HG02885 (cell line): ENCODE data around the gene CAPN14.
"Not testable (repeated sequence)": the region's sequence is repeated elsewhere in the genome, so short reads cannot be mapped to it uniquely, and the experiment has no call there.

ENCODE experiments used
- ATAC-seq: cut with Tn5 transposase; IDR thresholded peaks from one replicate; pipeline ENCODE4 v1.9.1; 2021; ENCODE audit warnings: mild to moderate bottlenecking; ENCODE audit not compliant: unreplicated experiment, poor library complexity

CAPN14 gene

GRCh38 chr2:31202041-31202440 lies 15.3 kb downstream of the CAPN14 start:
- ATAC-seq, result no peak

- ATAC-seq, result no peak
These were observed 16.3 kb downstream of the CAPN14 start for GRCh38 chr2:31200972-31201371.

DNA sequence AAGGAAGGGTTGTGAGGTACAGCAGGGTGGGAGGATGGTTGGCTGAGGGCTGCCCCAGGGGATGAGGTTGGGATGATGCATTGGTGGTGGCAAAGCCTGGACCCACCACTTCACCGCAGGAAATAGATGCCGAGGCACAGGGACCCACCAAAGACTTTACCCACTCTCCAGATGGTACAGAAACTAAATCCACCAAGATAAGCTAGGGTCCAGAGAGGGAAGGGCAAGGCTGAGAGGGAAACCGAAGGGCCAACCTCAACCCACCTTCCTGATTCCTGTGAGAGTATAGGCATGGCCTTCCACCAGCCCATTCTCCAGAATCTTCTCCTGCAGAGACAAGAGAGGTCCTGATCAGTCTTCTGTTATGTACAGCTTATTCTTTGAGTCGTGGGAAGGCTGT lies 18.1 kb downstream of the CAPN14 start:
- no peak for ATAC-seq

DNA sequence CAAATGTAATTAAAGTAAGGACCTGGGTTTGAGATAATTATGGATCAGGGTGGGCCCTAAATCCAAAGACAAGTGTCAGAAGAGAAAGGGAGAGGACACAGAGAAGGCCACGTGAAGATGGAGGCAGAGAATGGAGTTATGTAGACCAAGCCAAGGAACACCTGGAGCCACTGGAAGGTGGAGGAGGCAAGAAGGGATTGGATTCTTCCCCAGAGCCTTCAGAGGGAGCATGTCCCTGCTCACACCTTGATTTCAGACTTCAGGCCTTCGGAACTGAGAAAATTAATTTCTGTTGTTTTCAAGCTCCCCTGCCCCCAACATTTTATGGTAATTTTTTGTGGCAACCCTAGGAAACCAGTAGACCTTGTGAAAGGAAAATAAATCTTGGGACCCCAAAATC lies 19.6 kb downstream of the CAPN14 start:
- ATAC-seq, result no peak

DNA sequence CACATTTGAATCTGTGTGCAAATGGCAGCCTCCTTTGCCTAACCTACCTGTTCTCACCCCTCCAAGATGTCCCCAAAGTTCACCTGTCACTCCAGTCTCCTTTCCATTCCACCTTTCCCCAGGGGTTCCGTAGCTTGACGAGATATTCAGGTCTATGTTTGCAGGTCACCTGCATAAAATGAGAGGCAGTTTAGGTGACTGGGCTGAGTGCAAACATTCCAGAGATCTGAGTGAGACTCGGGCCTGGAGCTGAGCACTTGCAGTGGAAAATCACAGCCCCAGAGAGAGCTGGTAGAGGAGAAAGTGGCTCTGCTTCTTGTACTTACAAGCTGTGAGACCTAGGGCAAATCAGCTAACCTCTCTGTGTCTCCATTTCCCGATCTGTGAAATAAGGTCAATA lies 20.1 kb downstream of the CAPN14 start:
- ATAC-seq, result no peak

GRCh38 chr2:31196622-31197021 lies 20.7 kb downstream of the CAPN14 start:
- ATAC-seq, result no peak

DNA sequence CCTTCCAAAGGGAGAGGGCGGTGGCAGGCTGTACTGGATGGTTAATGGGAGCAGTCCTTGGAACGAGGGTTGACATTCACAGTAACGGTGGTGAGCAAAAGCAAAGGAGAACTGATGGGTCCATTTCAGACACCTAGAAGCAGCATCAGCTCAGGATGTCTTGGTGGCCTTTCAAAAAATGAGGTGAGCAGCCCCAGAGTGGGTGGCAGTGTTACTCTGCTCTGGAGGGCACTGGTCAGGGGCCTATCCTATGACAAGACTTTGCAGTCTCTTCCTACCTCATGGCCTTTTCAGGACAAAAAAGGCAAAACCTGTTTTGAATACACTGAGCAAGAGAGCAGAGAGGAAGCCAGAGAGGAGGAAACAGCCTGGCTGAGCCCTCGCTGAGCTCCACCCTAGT lies 23.5 kb downstream of the CAPN14 start:
- no peak for ATAC-seq

DNA sequence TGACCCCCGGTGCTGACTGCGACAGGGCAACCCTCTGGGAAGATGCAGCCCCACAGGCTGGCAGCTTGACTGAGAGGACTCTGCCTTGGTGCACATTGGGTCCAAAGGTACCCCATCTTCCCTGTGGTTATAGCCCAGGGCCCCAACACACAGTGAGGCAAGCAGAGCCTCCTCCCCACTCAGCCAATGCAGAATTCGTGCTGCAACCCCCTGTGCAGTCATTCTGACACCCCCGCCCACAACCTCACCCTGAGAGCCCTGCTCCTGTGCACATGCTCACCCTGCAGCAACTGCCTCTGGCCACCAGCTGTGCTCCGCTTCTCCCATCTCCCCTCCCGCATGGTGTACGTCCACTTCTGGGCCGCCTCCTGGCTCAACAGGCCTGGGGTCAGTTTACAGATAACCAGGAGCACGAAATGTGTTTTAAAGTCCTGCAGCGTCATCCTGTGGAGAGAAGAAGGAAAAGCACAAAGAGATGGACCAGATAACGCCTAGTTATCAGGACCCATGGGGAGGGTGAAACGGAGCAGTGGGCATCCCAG lies 24.4 kb downstream of the CAPN14 start:
- ATAC-seq, result no peak

- ATAC-seq, result no peak
These were observed 24.9 kb downstream of the CAPN14 start for GRCh38 chr2:31192396-31192795.

DNA sequence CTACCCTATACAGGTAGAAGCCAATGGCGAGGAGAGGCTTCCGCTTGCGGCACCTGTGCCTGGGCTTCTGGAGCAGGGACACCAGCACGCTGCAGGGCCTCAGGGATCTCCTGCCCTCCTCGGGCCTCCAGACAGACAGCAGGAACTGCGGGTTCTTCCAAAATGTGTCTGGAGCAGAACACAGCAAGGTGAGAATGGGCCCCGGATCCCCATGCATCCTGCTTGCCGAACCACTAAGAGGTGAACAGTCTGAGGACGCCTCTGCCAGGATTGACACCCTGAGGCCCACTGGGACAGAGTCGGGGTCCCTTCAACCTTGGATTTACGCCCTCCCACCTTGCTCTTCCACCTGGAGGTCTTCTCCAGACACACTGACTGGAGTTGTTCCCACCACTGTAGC lies 25.4 kb downstream of the CAPN14 start:
- ATAC-seq, result no peak

DNA sequence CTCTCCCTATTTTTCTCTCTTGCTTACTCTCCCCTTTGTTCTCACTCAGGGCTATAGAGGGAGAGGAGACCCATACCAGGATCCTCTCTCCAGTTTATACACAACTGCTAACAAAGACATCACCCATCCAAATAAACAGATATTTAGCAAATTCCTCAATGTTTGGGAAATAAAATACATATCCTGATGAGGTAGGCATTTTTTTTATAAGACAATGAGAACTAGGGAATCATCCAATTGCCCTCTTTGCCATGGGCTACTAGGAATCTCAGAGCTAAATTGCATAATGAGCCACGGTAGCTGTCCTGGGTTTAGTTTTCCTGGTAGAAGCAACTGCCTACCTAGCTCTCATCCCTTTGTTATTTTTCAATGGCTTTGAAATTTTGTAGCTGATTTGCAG lies 27.1 kb downstream of the CAPN14 start:
- no peak for ATAC-seq

GRCh38 chr2:31189141-31189540 lies 28.2 kb downstream of the CAPN14 start:
- ATAC-seq, result no peak

- no peak for ATAC-seq
These were observed 29.2 kb downstream of the CAPN14 start for GRCh38 chr2:31188131-31188530.

- no peak for ATAC-seq
These were observed 30.1 kb downstream of the CAPN14 start for GRCh38 chr2:31187166-31187565.

DNA sequence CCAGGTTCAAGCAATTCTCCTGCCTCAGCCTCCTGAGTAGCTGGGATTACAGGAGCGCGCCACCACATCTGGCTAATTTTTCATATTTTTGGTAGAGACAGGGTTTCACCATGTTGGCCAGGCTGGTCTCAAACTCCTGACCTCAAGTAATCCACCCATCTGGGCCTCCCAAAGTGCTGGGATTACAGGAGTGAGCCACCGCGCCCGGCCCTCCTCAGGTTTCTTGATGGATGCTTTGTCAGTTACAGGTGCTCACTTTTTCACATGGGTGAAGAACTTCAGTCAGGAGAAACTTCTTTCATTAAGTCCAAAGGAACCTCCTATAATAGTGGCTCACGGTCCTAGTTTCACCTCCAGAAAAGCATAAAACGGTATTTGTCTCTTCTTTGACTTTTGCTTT lies 33.3 kb downstream of the CAPN14 start:
- ATAC-seq, result not testable (repeated sequence)

- ATAC-seq, result no peak
These were observed 40.6 kb downstream of the CAPN14 start for GRCh38 chr2:31176742-31177141.

GRCh38 chr2:31171142-31171541 lies 46.2 kb downstream of the CAPN14 start:
- ATAC-seq, result no peak

GRCh38 chr2:31170071-31170698 lies 47.1 kb downstream of the CAPN14 start:
- peak; percentile 74 for ATAC-seq

DNA sequence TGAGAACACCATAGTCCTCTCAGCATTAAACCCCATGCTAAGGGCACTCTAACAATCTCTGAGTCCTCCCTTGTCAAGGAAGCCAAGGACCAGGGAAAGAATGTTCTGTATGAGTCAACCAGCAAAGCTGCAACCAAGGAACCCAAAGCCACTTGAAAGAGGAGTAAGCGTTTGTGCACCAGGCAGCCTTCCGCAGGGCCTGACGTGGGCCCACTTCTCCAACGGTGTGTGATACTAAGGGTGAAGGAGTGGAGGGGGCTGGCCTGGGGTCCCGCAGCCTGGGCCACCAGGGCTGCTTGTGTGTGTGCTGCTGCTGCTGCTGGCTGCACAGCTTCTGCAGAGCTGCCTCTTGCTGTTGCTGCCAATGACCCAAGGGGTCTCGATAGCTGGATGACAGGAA lies 49.0 kb downstream of the CAPN14 start:
- ATAC-seq, result no peak

- no peak for ATAC-seq
These were observed 50.4 kb downstream of the CAPN14 start for GRCh38 chr2:31166925-31167324.

- ATAC-seq, result no peak
These were observed 54.2 kb downstream of the CAPN14 start for GRCh38 chr2:31163011-31163539.

GRCh38 chr2:31161637-31162036 lies 55.7 kb downstream of the CAPN14 start:
- ATAC-seq, result no peak
